SK-N-MC (cell line): ENCODE results near the gene RBMS1.

Experiments used
- DNase-seq: peaks from one replicate; pipeline ENCODE4 v3.0.0-alpha.2; 2011; ENCODE audit warnings: low read depth, low spot score
- H3K27ac ChIP-seq: fragments of 200-600 bp; sonication (generic); 2 replicates; pipeline ENCODE4 v1.5.1; 2016; ENCODE audit warnings: mixed run types
- H3K36me3 ChIP-seq: fragments of 200-600 bp; sonication (generic); 2 replicates; pipeline ENCODE4 v1.6.1; 2017; ENCODE audit warnings: antibody characterized with exemption, low read length, mixed read lengths; ENCODE audit not compliant: insufficient read depth
- H3K4me3 ChIP-seq: fragments of 200-600 bp; sonication (generic); 2 replicates; pipeline ENCODE4 v1.5.1; 2016
- H3K9ac ChIP-seq: fragments of 200-600 bp; sonication (generic); 2 replicates; pipeline ENCODE4 v1.8.0; 2017; ENCODE audit warnings: mixed run types, mixed read lengths; ENCODE audit not compliant: insufficient read length
- H3K9me3 ChIP-seq: fragments of 200-600 bp; sonication (generic); 2 replicates; pipeline ENCODE4 v1.6.1; 2017; ENCODE audit warnings: low read depth, mild to moderate bottlenecking, antibody characterized with exemption, low read length, moderate library complexity, mixed read lengths
- EZH2 ChIP-seq: fragments of 200-600 bp; sonication (generic); IDR thresholded peaks from one replicate; pipeline ENCODE4 v1.6.1; 2017; ENCODE audit warnings: antibody characterized with exemption
- FOXP2 ChIP-seq: optimal IDR thresholded peaks from 2 replicates; pipeline ENCODE3; 2011; ENCODE audit warnings: mild to moderate bottlenecking, moderate library complexity; ENCODE audit not compliant: insufficient read depth; ENCODE audit errors: extremely low read length, control extremely low read depth
- POLR2AphosphoS5 ChIP-seq: IDR thresholded peaks from 2 replicates; pipeline ENCODE4 v1.6.1; 2012; ENCODE audit warnings: mild to moderate bottlenecking, low read depth, low read length, borderline replicate concordance

Gene RBMS1

DNA sequence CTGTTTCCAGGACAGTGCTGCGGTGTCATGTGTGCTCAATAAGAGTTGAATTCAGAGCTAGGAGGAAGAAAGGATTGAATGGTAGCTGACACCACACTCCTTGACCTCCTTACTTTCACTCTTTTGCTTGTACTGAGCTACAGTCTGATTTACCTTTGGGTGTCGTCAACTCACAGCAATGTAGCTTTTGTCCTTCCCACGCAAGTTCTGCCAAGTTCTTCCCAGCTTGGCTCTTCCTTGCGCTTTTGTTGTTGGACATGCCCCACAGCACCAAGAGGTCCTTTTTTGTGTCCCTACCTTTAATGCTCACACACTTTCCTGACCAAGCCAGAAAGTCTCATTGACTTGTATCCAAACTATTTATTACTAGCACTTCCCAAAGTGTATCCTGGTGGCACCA lies 255.2 kb downstream of the RBMS1 start:
- Histone ChIP-seq H3K9ac (no peak overlapping the region), H3K9me3 (no peaks in the 10 kb centered on the region), H3K4me3 (no peak overlapping the region), H3K27ac (no peak overlapping the region), H3K36me3 (no peaks in the 10 kb centered on the region)
- DNase-seq = no peak
- no peak for TF ChIP-seq POLR2AphosphoS5
- no peak for TF ChIP-seq FOXP2
- no peak for TF ChIP-seq EZH2

GRCh38 chr2:160232905-160233475 lies 260.6 kb downstream of the RBMS1 start:
- no peak for TF ChIP-seq EZH2
- no peak for TF ChIP-seq FOXP2
- TF ChIP-seq POLR2AphosphoS5 = no peak
- Histone ChIP-seq H3K27ac (no peak overlapping the region), H3K4me3 (no peak overlapping the region), H3K9me3 (no peaks in the 10 kb centered on the region), H3K9ac (no peak overlapping the region), H3K36me3 (no peaks in the 10 kb centered on the region)
- DNase-seq = no peak

DNA sequence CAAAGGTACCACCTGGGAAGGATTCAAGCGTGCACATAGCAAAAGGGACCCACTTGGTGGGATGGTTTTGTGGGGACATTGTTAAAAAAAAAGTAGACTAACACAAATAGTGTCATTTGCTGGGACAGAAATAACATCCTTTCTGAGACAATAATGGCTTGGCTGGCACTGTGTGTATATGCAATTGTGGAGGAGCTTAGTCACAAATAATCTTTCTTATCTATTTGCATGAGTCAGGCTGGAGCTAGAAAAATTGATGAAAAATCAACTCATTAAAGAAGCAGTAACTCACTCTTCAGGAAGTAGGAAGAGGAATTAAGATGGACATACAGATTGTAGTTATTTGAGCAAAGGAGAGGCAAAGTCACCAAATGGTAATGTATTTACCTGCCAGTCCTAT lies 264.0 kb downstream of the RBMS1 start:
- DNase-seq = no peak
- Histone ChIP-seq H3K4me3 (no peak overlapping the region), H3K9me3 (no peaks in the 10 kb centered on the region), H3K9ac (no peak overlapping the region), H3K27ac (no peak overlapping the region), H3K36me3 (no peaks in the 10 kb centered on the region)
- no peak for TF ChIP-seq FOXP2
- no peak for TF ChIP-seq EZH2
- TF ChIP-seq POLR2AphosphoS5 = no peak

DNA sequence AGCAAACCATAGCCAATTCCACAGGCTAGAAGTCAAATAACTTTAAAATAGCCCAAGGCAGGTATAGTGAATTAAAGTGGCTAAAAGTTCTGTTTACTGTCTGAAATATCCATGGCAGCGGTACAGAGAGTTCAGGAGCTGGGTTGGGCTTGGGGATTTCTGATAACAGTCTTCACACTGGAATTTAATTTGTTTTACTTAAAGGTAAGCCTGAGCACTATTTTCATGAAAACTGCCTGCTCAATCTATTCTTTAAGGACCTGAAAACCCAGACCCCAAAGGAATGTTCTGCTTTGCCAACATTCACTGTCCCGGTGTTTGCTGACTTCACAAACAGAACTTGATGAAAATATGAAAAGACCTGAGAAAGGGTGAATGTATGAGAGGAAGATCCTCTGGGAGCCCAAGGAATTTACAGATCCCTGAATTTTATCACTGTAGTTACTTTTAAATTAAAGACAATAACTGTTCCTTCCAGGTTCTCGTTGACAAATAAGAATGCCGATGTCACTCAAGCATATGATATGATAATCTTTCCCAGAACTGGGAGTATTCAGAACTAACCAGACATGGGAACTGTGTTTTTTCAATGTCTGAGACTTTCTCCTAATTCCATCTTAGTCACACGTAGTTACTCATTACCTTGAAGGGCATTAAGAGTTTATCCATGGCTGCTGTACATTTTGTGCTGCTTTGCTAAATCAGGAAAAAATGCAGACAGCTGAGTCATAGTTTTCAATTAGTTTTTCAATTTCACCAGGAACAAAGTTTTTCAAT lies 265.3 kb downstream of the RBMS1 start:
- H3K9ac ChIP-seq = no peak overlapping the region
- no peak overlapping the region for H3K4me3 ChIP-seq
- no peaks in the 10 kb centered on the region for H3K36me3 ChIP-seq
- no peaks in the 10 kb centered on the region for H3K9me3 ChIP-seq
- no peak overlapping the region for H3K27ac ChIP-seq
- no peak for TF ChIP-seq EZH2
- no peak for TF ChIP-seq POLR2AphosphoS5
- no peak for TF ChIP-seq FOXP2
- no peak for DNase-seq

DNA sequence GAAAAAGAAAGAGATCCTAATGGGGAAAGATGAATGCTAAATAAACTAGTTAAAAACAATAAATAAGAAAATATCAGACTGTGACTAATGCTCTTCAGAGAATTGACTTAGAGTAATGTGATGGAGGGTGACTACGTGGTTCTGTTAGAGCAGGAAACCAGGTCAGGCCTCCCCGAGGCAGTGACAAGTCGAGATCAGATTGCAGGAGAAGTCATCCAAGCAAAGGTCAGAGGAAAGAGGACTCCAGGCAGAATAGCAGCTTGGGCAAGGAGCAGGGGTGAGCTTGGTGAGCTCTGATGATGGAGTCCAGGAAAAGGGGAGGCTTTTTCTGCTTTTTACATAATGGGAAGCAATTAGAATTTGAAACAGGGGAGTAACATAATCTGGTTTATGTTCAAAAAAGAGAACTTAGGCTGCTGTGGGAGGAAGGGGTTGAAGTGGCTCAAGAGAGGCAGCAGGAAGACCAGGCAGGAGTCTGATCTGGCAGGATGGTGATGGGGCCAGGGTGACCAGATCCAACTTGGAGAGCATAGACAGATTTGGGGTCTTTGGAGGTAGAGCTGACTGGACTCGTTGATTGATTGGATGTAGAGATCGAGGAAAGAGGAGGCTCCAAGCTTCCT lies 266.2 kb downstream of the RBMS1 start:
- Histone ChIP-seq H3K27ac (no peak overlapping the region), H3K9ac (no peak overlapping the region), H3K4me3 (no peak overlapping the region), H3K9me3 (no peaks in the 10 kb centered on the region), H3K36me3 (no peaks in the 10 kb centered on the region)
- TF ChIP-seq FOXP2 = no peak
- TF ChIP-seq EZH2 = no peak
- no peak for TF ChIP-seq POLR2AphosphoS5
- DNase-seq = no peak

DNA sequence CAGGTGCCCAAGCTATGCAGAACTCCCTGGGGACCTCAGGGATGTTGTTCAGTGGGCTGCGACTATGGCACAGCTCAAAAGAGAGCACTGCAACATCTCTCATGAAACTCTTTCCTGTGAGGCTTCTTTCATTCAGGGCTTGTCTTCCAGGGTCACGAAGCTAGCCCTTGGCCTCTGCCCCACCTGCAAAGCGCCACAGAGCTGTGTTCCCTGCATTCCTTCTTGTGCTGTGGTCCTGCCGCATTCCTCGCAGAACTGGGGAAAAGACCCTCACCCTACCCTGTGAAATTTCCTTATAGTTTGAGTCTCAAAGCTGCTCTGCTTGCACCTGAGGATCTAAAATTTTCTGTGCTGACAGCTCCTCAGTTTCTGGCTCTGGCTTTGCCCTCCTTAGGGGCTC lies 267.2 kb downstream of the RBMS1 start:
- Histone ChIP-seq H3K4me3 (no peak overlapping the region), H3K9ac (no peak overlapping the region), H3K9me3 (no peaks in the 10 kb centered on the region), H3K36me3 (no peaks in the 10 kb centered on the region), H3K27ac (no peak overlapping the region)
- no peak for DNase-seq
- TF ChIP-seq EZH2 (no peak), FOXP2 (no peak), POLR2AphosphoS5 (no peak)

GRCh38 chr2:160225722-160226121 lies 267.9 kb downstream of the RBMS1 start:
- no peaks in the 10 kb centered on the region for H3K36me3 ChIP-seq
- DNase-seq = no peak
- no peak for TF ChIP-seq POLR2AphosphoS5
- peak; percentile 18 for TF ChIP-seq FOXP2
- no peak overlapping the region for H3K4me3 ChIP-seq
- H3K27ac ChIP-seq = no peak overlapping the region
- no peaks in the 10 kb centered on the region for H3K9me3 ChIP-seq
- no peak overlapping the region for H3K9ac ChIP-seq

- DNase-seq = no peak
- Histone ChIP-seq H3K9me3 (no peaks in the 10 kb centered on the region), H3K27ac (no peak overlapping the region), H3K9ac (no peak overlapping the region), H3K4me3 (no peak overlapping the region), H3K36me3 (no peaks in the 10 kb centered on the region)
- TF ChIP-seq EZH2 (no peak), FOXP2 (no peak)
These were observed 269.1 kb downstream of the RBMS1 start for GRCh38 chr2:160224507-160224906.

DNA sequence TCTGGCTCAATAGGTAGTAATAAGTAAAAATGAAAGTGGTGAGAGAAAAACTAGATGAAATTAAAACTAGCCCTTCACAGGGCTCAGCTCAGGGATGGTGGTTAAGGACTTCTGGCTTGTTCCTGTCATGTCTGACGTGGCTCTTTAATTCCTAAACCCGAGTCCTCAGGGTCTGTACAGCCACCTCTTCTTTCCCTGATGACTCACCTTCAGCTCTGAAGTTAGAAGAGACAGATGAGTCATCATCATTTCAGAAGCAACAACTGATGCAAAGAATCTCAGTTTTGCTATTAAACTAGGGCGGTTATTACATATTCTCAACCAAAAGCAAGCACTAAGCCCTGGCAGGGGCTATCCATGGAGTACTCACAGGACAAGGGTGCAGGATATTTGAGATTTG lies 269.5 kb downstream of the RBMS1 start:
- H3K9ac ChIP-seq = no peak overlapping the region
- H3K27ac ChIP-seq = no peak overlapping the region
- peak overlapping the region; percentile 9; the same call in 1 of the 2 replicates for H3K4me3 ChIP-seq
- TF ChIP-seq POLR2AphosphoS5 = no peak
- no peak for TF ChIP-seq EZH2
- no peak for TF ChIP-seq FOXP2
- DNase-seq = no peak
- H3K9me3 ChIP-seq = no peaks in the 10 kb centered on the region
- no peaks in the 10 kb centered on the region for H3K36me3 ChIP-seq
